Measurements from ENCODE around the gene KCNJ1. TPM values are rescaled to one million over a fixed set of nuclear protein-coding genes. Genes with fewer than 3 reads are reported as not detected.

The KCNJ1 gene
- total RNA-seq, 2 experiments from 2014 or later, result 0.22 to 0.27 TPM

DNA sequence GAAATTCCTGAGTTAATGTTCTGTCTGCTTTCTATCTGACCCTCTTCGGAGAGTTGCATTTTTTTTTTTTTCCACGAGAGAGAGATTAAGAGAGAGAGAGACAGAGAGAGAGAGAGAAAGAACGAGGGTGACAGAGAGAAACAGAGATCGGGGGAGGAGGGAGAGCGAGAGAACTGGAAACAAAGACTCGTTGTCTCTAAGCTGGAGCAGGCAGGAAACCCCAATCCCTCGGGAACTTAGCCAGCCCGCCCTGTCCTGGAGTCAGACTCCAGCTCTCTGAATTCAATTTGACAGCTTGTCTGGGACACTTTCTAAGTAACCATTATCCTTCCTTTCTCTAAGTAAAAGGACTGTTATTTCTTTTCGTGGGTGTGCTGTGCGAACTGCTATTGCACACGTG, 76.9 kb downstream of the KCNJ1 start:
- intact Hi-C loops (cut with DNase I, micrococcal nuclease), result no loop called here
- CTCF ChIA-PET, result interaction anchor here (1.0 to 1.2 kb wide), 2 partner anchors 14 to 33 kb away, joined by 3 to 5 read pairs; no protein-coding TSS in a partner anchor
- Histone ChIP-seq H3K4me3 (ENCODE audit: low read length) (no peak overlapping the region), H3K9me3 (ENCODE audit: control insufficient read depth in 1 of 2, insufficient read depth in 1 of 2, low read length in 2 of 2) (no peaks in the 10 kb centered on the region), H3K27me3 (ENCODE audit: control insufficient read depth in 1 of 2, insufficient read depth in 2 of 2, low read length in 2 of 2) (no peaks in the 10 kb centered on the region), H3K36me3 (ENCODE audit: insufficient read depth, low read length) (peaks cover 93% of the 10 kb centered on the region), H3K27ac (ENCODE audit: low read depth in 1 of 2, low read length in 2 of 2) (no peak overlapping the region), H3K4me1 (ENCODE audit: insufficient read depth, low read length) (no peaks in the 10 kb centered on the region)
- ATAC-seq (ENCODE audit: poor library complexity), result no peak
- Mint-ChIP-seq H3K4me1 (ENCODE audit: low read depth) (peaks cover 47% of the 10 kb centered on the region), H3K9me3 (no peaks in the 10 kb centered on the region), H3K36me3 (ENCODE audit: low read depth) (peaks cover 91% of the 10 kb centered on the region), H3K27me3 (no peaks in the 10 kb centered on the region), H3K4me3 (no peak overlapping the region), H3K27ac (peak overlapping the region; percentile 39)
- DNase-seq, result no peak
- TF ChIP-seq, protein P1, sequence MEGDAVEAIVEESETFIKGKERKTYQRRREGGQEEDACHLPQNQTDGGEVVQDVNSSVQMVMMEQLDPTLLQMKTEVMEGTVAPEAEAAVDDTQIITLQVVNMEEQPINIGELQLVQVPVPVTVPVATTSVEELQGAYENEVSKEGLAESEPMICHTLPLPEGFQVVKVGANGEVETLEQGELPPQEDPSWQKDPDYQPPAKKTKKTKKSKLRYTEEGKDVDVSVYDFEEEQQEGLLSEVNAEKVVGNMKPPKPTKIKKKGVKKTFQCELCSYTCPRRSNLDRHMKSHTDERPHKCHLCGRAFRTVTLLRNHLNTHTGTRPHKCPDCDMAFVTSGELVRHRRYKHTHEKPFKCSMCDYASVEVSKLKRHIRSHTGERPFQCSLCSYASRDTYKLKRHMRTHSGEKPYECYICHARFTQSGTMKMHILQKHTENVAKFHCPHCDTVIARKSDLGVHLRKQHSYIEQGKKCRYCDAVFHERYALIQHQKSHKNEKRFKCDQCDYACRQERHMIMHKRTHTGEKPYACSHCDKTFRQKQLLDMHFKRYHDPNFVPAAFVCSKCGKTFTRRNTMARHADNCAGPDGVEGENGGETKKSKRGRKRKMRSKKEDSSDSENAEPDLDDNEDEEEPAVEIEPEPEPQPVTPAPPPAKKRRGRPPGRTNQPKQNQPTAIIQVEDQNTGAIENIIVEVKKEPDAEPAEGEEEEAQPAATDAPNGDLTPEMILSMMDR (IDR thresholded peaks at IDR 0.05), result no peak
- POLR2A ChIA-PET, result no interaction called here

DNA sequence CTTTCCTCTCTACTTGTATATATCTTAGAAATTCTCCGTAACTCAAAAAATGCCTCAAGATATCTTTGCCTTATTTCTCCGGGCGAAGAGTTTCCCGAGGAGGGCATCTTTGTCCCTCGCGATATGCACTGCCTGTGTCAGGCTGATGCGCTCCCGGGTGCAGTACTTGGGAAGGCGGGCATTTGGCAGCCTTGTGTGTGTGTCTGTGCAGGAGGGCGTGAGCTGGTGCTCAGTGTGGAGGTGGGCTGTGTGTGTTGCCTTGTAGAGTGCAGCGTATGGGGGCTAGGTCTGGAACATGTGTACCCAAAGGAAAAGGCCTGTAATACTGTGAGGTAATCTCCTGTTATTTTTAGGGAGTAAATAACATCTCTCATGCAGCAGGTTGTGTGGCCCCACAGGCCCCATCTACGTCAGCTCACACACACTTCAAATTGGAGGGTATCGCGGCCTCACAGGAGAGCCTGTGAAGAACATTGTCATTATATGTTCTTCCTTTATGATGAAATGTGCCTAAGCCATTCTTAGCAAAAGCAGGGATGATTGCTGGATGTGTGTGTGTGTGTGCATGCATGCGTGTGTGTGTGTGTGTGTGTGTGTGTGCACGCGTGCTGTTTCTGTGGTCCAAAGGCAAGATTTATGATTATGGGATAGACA, 77.5 kb downstream of the KCNJ1 start:
- H3K4me3 ChIP-seq (ENCODE audit: low read length), result no peak overlapping the region
- no peak overlapping the region for H3K27ac ChIP-seq (ENCODE audit: low read depth in 1 of 2, low read length in 2 of 2)
- TF ChIP-seq, protein P1 (IDR thresholded peaks at IDR 0.05), result no peak
- no peaks in the 10 kb centered on the region for H3K9me3 ChIP-seq (ENCODE audit: control insufficient read depth in 1 of 2, insufficient read depth in 1 of 2, low read length in 2 of 2)
- ATAC-seq (ENCODE audit: poor library complexity) (no peak), DNase-seq (no peak)
- Mint-ChIP-seq H3K9me3 (no peaks in the 10 kb centered on the region), H3K27ac (peak overlapping the region; percentile 39), H3K36me3 (ENCODE audit: low read depth) (peaks cover 88% of the 10 kb centered on the region), H3K4me1 (ENCODE audit: low read depth) (peaks cover 43% of the 10 kb centered on the region), H3K4me3 (no peak overlapping the region), H3K27me3 (no peaks in the 10 kb centered on the region)
- H3K36me3 ChIP-seq (ENCODE audit: insufficient read depth, low read length), result peaks cover 88% of the 10 kb centered on the region
- ChIA-PET POLR2A (no interaction called here), CTCF (interaction anchor here (1.2 kb wide), 1 partner anchor 32 kb away, joined by 5 read pairs; no protein-coding TSS in a partner anchor)
- H3K4me1 ChIP-seq (ENCODE audit: insufficient read depth, low read length), result peaks cover 2% of the 10 kb centered on the region
- intact Hi-C loops (cut with DNase I, micrococcal nuclease), result no loop called here
- H3K27me3 ChIP-seq (ENCODE audit: control insufficient read depth in 1 of 2, insufficient read depth in 2 of 2, low read length in 2 of 2), result no peaks in the 10 kb centered on the region

Other genes starting within 250 kb of the KCNJ1 start
- gene FLI1, start 173.2 kb downstream of the KCNJ1 start, total RNA-seq, result 10 to 100 TPM; 56.6 to 60.4 TPM
- under 1 TPM in 1 of 2 experiments, not detected in 1; 0.05 TPM for gene KCNJ5, start 24.1 kb upstream of the KCNJ1 start, total RNA-seq
- under 1 TPM in 1 of 2 experiments, not detected in 1; 0.20 TPM for gene TP53AIP1, start 75.6 kb upstream of the KCNJ1 start, total RNA-seq